HG02798 (cell line): ENCODE results near the gene CRISPLD2.
"Not testable (repeated sequence)": the region's sequence is repeated elsewhere in the genome, so short reads cannot be mapped to it uniquely, and the experiment has no call there.

Experiments
- ATAC-seq: cut with Tn5 transposase; IDR thresholded peaks from one replicate; pipeline ENCODE4 v1.9.1; 2021; ENCODE audit warnings: mild to moderate bottlenecking; ENCODE audit not compliant: unreplicated experiment, poor library complexity

The CRISPLD2 gene

DNA sequence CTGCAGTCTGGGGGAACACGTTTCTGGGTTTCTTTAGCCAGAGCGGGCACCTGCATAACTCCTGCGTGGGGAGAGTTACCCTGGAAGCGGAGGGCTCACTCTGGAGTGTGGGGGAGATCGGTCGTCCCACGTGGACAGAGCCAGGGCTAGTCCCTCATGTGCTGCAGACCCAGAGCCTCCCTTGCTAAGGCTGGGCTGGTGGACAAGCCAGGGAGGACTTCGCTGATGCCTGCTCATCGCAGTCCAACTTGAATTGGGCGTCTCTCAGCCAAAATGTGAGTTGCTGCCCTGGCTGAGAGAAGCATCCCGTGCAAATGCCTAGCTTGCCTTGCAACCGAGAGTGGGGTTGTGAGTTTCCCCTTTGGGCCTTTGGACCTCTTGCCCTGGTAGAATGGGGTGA, 986 bp downstream of the CRISPLD2 start:
- no peak for ATAC-seq

DNA sequence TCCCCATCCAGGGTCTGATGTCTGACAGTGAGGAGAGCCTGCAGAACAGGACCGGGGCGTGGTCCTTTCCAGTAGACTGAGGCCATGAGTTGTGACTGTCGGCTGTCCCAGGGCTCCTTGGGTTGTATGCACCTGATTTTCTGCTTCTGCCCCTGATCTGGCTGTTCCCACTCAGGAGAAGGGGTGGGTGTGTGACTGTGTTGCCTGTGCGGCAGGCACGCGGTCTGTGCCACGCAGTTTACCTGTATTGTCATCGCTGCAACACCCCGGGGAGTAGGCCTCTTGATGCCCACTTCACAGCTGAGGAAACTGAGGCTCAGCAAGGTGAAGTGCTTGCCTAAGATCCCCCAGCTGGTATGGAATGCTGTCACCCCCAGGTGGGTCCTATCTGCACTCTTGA, 1.4 kb downstream of the CRISPLD2 start:
- ATAC-seq: no peak

DNA sequence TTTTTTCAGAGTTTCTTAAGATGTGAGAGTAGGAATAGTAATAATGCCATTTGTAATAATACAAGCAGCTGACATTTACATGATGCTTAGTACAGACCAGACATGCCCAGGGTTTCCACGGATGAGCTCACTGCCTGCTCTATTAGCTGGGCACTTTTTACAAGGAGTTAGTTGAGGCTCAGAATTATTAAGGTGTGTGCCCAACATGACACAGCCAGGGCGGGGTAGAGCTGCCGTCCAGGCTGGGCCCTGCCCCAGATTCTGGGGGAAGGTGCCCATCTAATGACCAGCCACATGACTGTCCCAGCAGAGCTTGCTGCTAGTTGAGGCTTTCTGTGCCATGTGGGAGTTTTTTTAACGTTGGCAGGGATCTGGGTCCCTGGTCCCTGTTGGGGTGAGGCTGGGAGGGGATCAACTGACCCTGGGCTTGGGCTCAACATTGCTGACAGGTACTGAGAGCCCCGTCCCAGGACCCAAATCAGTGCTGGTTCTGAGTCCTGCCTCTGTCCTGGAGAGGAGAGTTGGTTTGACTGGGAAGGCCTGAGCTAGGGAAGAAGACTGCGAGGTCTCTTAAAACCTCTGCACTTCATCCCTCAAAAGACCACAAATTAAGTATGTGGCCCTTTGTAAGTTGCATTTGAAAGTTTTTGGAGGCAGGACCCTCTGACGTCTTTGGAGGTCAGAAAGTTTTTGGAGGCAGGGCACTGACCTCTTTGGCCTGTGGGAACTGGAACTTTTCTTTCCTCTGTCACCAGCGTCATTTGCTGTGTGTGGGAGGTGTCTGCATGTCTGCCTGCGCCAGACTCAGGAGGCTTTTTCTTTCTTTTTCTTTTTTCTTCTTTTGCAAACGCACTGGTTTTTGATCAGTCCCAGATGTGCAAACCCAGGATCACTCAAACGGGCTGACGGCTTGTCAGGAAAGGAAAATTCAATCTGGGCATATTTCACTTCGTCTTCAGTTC, 2.2 kb downstream of the CRISPLD2 start:
- no peak for ATAC-seq

DNA sequence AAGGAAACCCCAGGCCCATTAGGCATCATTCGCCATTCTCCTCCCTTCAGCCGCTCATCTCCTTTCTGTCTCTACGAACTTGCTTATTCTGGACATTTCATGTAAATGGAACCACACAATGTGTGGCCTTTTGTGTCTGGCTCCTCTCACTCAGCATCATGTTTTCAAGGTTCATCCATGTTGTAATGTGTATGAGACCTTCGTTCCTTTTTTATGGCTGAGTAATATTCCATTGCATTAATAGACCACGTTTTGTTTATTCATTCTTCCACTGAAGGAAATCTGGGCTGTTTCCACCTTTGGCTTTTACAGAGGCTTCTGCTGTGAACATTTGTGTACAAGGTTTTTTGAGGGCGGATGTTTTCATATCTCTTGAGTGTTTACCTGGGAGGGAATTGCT, 3.2 kb downstream of the CRISPLD2 start:
- ATAC-seq: no peak

DNA sequence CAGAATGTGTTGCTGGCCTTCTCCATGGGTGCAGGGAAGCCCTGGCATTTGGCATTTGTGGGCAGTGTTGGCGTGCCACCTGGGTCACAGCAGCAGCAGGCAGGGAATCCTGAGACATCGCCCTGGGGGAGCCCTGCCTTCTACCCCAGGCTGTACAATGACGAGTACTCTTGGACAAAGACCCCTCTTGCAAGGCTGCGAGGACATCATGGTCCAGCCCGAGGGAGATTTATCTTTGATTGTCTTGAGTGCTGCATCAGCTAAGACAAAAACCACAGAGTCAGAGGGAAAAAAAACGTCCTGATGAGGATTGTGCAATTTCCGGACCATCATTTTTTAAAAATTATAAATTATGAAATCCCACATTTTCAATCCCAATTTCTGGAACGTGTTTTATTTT, 3.7 kb downstream of the CRISPLD2 start:
- no peak for ATAC-seq

DNA sequence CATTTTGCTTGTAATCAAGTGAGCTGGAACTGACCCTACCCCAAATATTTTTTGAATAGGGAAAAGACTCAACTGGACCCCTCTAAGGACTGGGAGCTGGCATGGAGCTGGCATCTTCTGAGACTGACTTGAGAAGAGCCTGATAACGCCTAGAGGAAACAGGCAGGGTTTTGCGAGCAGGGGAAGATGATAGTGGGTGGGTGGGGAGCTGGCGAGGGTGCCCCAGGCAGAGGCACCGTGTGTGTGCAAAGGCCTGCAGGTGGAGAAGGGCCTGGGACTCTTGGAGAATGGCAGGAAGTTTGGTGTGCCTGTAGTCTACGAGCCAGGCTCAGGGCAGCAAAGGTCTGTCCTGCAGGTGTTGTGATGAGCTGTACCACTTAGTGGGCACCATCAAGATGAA, 4.1 kb downstream of the CRISPLD2 start:
- no peak for ATAC-seq

DNA sequence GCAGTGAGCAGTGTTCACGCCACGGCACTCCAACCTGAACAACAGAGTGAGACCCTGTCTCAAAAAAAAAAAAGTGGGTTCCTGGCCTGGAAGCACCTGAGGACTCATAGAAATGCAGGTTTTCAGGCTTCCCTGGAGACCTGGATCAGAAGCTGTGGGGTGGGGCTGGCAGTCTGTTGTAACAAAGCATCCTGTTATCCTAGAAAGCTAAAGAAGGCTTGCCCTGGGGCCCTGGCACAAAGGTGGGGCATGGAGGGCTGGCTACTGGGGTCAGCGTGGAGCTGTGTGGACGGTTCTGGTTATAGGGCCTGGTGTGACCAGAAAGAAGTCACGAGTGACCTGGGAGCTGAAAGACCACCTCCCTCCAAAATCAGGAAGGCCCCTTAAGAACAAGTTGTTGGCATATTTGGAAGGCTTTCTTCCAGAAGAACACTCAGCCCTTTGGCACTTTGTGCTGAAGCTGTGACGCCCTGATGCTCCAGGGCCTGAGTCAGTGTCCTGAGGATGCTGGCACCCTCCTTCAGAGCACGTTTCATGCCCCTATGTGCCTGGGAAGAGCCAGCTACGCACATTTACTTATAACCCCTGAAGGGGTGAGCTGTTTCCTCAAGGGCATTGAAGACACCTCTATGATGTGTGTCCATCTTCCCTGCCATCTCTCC, 6.2 kb downstream of the CRISPLD2 start:
- no peak for ATAC-seq

DNA sequence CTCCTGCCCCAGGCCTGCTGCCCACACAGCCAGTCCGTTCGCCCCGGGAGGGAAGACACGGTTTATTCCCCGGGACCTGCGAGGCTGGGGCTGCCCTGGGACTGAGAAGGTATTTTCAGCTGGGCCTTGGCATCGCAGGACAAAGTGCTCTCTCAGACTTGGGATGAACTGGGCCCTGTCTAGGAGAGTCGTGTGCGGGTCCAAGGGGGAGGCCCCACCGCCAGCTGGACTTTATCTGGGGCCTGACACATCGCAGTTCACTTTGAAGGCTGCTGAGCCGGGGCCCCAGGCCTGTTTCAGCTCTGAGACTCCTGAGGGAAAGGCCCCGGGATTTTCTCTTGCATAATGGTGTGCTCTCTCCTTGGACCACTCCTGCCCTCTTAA, 6.8 kb downstream of the CRISPLD2 start:
- no peak for ATAC-seq

DNA sequence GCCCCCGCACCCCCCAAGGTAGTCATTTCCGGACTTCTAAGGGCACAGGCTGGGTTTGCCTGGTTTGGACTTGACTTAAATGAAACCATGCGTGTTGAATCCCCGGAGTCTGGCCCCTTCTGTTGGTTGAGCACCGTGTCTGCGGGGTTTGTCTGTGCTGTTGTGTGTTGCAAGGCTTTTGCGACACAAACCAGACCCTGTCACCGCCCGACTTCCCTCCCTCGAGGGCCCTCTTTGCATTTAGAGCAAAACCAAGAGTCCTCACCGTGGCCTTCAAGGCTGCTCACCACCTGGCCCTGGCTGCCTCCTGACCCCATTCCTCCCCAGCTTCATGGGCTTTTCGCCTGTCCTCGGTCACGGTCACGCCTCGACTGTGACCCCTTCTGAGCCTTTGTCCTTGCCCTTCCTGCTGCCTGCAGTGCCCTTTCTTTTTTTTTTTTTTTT, 7.4 kb downstream of the CRISPLD2 start:
- no peak for ATAC-seq

DNA sequence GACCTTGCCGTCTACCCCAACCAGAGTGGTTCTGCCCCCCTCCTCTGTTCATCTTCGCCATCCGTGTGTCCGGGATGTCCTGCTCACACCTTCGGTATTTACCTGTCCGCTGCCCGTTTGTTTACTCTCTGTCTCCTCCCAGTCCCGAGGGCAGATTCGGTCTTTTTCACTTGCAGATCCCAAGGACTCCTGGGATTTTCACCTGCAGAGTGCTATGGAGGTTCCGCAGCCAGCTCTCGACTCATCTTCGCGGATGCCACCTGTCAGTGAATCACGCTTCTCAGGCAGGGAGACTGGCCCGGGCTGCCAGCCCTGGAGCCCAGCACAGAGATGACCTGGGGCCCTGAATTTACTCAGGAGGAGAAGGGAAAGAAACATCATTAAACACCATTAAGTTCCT, 8.1 kb downstream of the CRISPLD2 start:
- ATAC-seq: no peak

DNA sequence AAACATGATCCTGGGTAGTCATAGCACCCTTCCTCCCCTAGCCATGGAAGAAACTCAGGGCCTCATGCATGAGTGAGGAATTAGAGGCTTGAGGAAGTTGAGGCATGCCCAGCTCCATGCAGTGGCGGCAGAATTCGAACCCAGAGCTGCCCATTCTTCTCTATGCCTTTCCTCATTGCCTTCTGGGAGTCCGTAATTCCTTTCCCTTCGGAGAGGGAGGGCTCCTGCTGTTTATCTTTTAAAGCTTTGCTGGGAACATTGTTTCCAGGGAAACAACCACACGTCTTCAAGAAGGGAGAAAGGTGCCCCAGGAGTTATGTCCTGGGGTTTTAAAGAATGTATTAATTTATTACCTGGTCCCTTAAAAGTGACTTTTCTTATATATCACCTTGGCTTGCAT, 8.5 kb downstream of the CRISPLD2 start:
- no peak for ATAC-seq

DNA sequence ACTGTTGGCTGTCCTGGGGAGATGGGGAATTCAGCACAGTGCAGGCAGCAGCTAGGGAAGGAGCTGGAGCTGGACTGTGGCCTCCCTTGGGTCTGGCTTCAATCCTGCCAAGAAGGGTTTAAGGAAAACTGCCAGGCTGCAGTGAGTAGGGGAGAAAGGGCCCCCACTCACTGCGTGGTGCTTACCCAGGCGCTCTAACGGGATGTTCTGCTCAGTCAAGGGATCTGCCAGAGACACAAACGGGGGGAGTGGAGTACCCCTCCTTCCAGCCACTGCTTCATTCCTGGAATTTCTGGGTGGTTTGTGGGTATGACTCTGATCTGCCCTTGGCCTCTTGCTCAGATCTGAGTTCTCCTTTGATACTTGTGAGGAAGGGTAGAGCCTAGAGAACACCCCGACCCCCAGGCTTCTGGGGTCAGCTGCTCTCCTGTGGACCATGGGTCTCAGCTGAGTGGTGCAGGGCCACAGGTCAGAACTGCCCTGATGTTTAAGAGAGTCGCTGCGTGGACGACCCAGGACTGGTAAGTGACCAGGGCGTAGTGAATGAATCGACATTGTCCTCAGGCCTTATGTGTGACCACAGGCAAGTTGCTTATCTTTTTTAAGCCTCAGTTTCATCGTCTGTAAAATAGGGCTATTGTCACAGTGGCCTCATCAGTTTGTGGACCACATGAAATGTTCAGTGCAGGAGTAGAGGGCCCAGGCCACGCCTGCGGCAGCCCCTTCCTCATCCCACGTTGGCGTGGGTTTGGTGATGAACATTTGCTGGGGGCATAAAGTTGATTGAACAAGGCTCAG, 9.6 kb downstream of the CRISPLD2 start:
- no peak for ATAC-seq

DNA sequence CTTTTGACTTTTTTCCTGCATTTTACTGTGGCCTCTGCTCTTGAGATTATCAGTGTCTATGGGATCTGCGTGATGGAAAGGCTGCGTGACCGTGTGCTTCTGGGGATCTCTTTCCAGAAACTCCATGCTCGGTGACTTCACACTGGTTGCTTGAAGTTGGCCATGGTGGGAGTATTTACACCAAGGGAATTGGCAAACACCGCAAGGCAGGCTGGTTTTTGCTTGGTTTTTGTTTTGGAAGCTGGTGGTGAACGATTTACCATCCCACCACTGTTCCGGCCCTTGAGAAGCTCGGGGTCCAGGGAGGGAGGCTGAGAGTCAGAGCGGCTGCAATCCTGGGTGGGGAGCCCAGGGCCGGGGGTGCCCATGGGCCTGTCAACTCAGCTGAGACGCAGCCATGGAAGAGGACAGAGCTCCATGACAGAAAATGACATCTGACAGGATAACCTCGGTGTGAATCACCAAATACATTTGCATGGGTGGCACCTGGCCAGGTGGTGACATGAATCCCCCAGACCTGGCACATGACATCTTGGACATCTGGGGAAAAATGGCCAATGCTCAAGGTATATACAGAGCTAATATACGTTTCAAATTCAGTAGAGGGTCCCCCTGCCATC, 11.1 kb downstream of the CRISPLD2 start:
- ATAC-seq: no peak

DNA sequence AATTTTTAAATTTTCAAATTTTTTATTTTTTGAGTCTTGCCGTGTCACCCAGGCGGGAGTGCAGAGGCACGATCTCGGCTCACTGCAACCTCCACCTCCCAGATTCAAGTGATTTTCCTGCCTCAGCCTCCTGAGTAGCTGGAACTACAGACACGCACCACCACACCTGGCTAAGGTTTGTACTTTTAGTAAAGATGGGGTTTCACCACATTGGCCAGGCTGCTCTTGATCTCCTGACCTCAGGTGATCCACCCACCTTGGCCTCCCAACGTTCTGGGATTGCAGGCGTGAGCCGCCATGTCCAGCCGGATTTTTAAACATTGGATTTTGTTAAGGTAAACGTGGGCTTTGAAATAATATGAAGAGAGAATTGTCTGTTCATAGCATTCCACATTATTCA, 11.9 kb downstream of the CRISPLD2 start:
- ATAC-seq: not testable (repeated sequence)

DNA sequence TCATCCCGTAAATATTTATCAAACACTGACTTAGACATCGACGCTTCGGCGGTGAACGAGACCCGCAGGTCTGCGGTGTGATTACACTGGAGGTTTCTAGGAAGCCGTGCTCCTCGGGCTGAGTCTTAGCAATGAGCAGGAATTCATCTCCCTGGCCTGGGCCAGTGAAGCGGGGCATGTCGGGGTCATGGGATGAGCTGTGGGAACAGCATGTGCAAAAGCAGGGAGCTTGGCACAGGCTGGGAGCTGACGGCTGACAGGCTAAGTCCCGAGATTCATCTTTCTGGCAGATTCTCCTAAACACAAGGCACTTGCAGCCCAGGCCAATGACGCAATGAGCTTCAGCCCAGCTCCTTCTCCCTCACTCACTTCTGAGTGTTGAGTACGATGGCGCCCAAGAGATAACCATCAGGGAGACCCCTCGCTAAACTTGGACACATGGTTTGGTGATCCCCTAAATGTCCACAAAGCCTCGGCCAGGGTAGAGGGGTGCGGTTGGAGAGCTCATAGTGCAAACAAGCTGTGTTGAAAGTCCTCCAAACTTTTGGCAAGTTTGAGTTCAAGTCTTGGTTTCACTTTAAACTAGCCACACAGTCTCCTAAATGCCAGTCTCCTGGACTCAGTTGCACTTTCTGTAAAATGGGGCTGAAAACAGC, 12.8 kb downstream of the CRISPLD2 start:
- ATAC-seq: no peak

DNA sequence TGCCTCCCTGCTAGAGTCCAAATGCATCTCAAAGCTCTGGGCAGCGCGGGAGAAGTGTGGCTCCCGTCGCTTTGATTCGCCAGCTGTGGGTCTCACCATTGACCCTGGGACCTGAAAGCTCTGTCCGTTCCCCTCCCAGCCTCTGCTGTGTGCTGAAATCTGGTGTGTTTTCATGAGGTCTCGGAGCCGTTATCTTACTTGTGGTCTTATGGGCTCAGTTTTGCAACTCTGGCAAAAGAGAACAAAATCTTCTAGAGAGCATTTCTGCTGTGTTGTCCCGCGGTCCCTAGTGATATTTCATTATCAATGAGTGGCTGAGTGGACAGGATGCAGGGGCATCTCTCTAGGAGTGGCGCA, 13.3 kb downstream of the CRISPLD2 start:
- ATAC-seq: no peak

DNA sequence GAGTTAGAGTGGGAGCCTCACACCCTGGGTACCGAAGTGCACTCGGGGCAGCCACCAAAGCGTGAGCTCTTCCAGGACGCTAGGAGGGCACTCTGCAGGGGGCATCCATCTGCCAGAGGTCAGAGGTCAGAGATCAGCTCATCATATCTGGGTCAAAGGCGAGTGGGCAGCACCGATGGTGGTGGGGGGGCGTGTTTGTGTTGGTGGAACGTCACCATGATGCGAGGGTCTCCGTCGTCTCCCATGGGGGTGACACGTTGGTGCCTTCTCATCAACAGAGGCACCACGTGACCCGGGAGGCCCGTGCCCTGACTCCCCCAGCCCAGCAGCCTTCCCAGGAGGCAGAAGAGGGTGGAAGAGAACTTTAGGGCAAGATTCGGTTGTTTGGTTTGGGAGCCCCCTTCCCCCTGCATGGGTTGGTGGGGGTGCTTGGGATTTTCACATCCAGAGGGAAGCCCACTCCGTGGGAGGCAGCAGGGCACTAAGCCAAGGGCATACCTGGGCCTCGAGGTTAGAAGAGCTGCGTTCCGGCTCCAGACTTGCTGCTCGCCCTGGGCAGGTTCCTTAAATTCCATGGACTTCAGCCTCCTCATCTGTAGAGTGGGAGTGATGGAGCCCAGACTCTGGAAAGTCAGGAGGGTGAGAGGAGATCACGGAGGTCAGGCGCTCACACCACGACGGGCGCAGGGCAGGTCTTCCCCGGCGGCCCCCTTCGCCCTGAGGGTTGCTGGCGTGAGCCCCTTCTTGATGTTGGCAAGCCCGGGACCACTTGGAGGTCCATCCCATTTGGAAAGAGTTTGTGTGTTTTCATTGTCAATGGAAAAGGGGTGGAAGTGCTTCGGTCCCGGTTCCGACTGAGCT, 14.0 kb downstream of the CRISPLD2 start:
- ATAC-seq: no peak

DNA sequence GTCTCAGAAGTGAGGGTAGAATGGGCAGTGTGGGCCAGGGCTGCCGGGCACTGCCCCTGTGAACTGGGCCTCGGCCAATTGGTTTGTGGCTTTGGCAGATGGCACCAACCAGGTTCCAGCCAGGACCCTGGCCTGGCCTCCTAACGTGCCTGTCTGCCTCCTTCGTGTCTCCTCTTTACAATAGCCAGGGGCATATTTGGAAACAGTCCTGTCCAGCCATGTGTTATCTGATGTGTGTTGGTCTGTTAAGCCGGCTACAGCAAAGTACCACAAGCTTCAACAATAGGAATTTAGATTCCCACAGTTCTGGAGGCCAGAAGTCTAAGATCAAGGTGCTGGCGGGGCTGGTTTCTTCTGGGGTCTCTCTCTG, 14.6 kb downstream of the CRISPLD2 start:
- ATAC-seq: no peak

DNA sequence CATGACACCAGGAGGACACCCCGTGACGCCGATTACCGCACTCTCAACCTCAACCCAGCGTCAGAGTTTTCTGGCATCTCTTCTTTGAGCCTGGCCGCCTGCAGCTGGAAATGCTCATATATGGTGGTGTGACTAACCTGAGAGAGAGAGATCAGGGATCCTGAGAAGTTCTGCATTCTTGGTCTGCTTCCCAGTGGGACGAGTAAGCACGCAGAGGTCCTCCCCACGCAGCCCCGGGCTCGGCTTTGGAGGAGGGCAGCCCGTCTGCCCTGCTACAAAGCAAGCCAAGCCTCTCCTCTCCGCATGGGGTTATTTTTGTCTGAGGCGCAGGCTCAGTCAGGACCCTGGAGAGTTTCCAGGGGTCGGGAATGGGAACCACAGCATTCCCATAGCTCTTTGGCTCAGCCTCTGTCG, 16.5 kb downstream of the CRISPLD2 start:
- no peak for ATAC-seq
